Cerebellar cortex (tissue), 1 donor: ENCODE data around the gene COL4A1.
"Not testable (repeated sequence)": the region's sequence is repeated elsewhere in the genome, so short reads cannot be mapped to it uniquely, and the experiment has no call there.

Experiments used
- DNase-seq: peaks from one replicate; pipeline ENCODE4 v3.0.0-alpha.2; 2015; ENCODE audit warnings: low spot score

COL4A1 gene

GRCh38 chr13:110131424-110131823 lies 175.5 kb downstream of the COL4A1 start:
- no peak for DNase-seq

DNA sequence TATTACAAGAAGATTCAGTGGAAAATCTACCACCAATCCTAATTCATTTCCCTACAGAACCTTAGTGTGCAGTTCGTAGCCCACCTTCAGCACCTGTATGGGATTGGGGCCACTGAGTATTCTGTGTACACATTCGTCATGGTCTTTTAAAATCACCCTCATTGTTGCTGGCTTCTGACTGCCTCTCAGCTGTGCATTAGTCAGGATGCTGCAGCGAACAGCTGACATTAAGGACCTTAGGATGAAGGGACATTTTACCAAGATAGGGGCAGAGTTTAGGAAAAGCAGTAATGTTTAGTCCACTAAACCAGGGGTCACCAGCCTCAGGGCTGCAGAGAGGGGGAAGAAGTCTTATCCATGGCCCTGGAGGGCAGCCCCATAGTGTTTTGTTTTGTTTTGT lies 176.5 kb downstream of the COL4A1 start:
- no peak for DNase-seq

DNA sequence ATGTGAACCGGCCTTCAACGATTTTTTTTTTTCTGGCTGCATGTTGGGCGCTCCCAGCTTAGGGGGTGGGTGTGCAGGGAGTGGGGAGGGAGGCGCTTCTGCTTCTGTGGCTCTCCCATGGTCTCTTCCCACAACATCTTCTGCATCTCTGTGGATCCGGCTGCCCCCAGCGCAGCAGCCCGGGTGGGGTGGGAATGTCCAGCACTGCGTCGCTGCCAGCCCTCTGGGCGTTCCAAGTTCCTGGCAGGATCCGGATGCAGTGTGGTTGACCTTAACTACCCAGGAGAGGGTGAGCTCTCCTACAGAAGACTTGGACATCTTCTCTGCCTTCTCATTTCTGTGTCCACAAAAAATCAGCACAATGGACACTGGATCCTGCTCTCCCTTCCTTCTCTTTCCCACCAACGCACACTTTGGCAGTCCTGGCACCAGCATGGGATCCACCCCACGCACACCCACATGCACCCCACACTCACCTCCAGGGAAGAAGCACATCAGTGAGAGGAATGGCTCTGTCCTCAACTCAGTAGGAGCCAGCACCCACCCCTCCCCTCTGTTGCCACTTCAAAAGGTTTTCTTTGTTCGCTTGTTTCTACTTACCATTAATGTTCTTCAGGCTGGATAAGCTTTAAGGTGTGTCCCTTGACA lies 177.3 kb downstream of the COL4A1 start:
- no peak for DNase-seq

- no peak for DNase-seq
Observed at GRCh38 chr13:110129076-110129475, 177.9 kb downstream of the COL4A1 start.

DNA sequence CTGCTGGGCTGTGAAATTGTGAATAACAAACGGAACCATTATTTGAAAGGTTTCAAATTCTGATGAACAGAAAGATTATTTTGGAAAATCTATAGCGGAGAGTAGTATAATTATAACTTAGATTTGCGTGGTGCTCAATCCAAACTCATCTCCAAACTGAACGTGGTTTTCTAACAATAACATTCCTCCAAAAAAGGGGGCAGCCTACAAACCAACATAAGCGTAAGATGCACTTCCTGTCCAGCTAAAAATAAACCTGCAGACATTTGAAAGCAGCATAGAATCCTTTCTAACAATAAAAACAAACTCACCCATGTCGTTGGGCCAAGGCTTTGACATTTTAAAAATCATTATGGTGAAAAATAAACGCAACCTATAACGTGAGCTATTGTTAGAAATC lies 178.4 kb downstream of the COL4A1 start:
- no peak for DNase-seq

DNA sequence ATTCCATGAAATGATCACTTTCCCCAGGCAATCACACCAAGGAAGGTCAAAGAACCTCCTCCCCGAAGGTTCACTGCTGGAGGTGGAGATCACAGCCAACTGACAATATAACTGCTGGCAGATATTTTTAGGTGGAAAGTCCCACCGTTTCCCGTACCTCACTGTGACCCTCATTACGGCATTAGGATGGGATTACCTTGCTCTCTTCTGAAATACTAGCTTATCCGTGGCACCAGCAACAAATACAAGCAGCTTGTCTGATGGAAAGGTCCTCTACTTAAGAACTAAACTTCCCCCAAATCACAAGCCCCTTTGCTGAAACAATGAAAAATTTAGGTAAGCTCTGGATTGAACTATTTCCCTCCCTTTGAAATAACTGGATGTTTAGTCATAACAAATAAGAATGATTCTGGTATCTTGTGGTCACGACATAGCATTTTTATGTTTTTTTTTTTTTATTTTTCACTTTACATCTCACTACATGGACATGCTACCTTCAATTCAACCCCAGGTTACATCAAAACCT lies 178.9 kb downstream of the COL4A1 start:
- no peak for DNase-seq

- DNase-seq: no peak
Observed at GRCh38 chr13:110126391-110126961, 180.5 kb downstream of the COL4A1 start.

- no peak for DNase-seq
Observed at GRCh38 chr13:110125613-110126272, 181.2 kb downstream of the COL4A1 start.

DNA sequence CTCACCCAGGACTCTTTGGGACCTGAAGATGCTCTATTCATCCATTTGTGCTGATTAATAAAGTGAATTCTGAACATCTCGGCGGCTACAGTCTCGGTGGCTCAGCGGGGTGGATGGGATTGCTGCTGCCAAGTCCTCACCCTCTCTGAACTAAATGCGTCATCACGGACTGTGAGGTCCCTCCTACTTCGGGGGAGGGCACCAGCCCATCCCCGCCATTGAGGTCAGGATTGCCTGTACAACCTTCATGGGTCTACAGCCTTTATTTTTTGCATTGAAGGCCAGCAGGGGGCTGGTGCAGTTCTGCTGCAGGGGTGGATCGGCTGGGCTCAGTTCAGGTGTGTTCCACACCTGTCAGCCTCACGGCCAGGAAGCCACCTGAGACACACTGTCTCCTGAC lies 181.8 kb downstream of the COL4A1 start:
- DNase-seq: no peak

- no peak for DNase-seq
Observed at GRCh38 chr13:110124201-110124940, 182.6 kb downstream of the COL4A1 start.

DNA sequence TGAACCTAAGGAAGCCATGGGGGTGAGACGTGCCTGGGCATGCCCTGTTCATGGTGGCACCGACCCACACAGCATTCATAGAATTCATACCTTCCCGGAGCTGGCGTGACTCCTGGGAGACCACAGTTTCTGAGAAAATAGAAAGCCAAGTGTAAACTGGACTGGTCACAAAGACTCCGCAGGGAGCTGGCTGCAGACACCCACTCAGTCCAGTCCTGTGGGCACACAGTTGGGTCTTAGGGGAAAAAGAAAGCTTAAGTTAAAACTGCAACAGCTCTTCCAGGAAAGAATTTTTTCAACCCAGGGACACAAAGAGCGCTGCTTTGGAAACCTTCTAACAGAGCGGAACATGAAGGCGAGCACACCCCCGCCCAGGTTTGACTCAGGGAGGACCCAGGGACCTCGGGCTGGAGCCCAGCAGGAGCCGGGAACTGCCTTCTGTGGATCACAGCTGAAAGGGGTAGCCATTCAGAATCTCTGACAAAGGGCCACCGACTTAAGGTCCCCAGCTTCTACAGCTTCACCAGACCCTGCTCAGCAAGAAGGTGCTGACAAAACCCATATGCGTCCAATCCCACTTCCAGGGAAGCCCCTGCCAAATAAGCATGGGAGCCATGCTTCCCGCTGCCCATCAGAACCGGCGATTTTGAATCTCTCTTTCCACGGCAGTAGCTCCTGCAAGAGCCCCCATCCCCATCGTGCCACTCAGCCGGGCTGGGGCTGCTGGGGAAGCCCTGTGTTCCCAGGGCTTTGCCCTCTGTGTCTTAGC lies 183.7 kb downstream of the COL4A1 start:
- DNase-seq: no peak

DNA sequence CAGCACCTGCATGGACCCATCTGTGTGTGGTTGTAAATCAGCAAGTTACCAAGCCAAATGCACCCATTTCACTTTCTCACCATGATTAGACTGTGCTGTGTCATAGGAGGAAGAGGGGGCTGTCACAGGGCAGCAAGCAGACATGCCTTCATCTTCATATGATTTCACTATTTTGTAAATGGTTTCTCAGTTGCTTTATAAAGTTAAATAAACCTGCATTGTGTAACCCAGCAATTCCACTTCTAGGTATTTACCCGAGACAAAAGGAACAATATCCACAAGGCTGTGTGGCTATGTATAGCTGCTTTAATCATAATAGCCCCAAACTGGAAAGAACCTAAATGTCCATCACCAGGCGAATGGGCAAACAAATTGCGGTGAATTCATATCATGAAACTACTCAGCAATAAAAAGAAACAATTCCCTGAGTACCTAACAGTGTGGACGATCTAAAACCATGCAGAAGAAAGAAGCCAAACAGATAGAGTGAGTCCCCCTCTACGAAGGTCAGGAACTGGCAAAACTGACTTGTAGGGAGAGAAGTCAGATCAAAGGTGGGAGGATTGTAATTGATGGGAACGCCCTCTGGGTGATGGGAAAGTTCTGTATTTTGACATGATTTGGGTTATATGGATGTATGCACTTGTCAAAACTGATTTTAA lies 185.4 kb downstream of the COL4A1 start:
- DNase-seq: no peak

DNA sequence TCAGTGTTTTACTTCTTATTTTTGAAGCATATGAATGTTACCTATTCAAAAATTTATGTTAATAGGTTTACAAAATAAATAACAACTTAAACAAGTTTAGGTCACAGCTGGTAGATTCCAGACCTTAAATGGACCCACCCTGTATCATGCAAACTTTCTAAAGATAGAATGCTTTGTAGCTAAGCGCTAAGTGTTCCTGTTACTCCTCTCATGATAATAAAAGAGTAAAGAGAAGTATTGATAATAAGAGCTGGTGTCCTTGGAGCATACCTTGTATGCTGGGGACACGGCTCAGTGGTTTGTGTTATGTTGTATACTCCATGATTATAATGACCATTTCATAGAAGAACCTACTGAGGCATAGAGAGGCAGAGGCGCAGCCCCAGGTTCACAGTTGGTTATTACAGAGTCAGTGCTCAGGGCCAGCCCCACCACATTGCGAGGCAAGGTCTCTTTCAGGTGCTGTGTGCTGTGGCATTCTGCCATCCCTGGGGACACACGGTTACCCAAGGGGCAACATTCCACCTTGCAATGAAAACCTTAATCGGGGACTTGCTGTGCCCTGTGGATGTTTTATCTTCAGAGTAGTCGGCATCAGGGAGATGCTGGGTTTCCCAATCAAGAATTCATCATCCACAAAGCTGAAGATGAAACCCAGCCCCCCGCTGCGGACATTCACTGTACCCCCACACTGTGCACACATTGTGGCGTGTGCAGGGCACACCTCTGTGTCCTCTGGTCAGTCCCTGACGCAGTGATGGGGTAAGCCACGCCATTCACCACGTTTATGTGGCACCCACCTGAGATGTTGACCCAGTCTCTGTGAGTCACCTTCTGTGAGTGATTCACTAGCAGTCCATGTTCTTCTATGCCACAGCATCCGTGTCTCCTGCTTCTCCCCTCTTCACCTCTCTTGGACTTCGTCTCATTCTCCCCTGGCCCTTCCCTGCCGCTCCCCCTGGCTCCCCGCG lies 186.7 kb downstream of the COL4A1 start:
- no peak for DNase-seq

- DNase-seq: no peak
Observed at GRCh38 chr13:110118106-110118505, 188.9 kb downstream of the COL4A1 start.

- DNase-seq: peak; percentile 30
Observed at GRCh38 chr13:110116072-110116487, 190.9 kb downstream of the COL4A1 start.

GRCh38 chr13:110115591-110115990 lies 191.4 kb downstream of the COL4A1 start:
- no peak for DNase-seq

DNA sequence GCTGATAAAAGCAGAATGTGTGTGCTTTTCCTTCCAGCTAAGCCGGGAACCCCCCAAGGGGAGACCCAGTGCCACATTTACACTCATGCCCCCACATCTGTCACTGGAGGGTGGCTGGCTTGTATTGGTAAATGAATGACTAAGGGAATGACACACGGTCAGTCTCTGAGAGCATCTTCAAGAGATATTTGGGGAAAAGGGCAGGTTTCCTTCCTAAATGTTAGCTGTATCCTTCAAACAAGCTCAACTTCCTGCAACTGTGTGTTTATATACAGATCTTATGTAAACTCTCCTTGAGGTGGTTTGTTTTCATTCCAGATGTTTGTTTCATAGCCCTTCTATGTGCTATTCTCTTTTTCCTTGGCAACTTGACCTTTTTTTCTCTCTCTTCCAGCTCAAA lies 192.6 kb downstream of the COL4A1 start:
- no peak for DNase-seq

GRCh38 chr13:110113284-110113764 lies 193.6 kb downstream of the COL4A1 start:
- DNase-seq: no peak

- DNase-seq: not testable (repeated sequence)
Observed at GRCh38 chr13:110112379-110112778, 194.6 kb downstream of the COL4A1 start.

- no peak for DNase-seq
Observed at GRCh38 chr13:110110783-110111182, 196.2 kb downstream of the COL4A1 start.
